ENCODE data around the gene BBS9.

Gene BBS9

GRCh38 chr7:33593611-33594010 is 464.2 kb downstream of the BBS9 start:
- no peak for TF ChIP-seq CTCF (IDR thresholded peaks at IDR 0.05)
- no peak for TF ChIP-seq ZFX (IDR thresholded peaks at IDR 0.05; ENCODE audit: borderline replicate concordance)
- H3K27ac ChIP-seq: no peak overlapping the region

- no peak overlapping the region for H3K27ac ChIP-seq
- TF ChIP-seq ZFX (IDR thresholded peaks at IDR 0.05; ENCODE audit: borderline replicate concordance): no peak
- TF ChIP-seq CTCF (IDR thresholded peaks at IDR 0.05): no peak
Measured at GRCh38 chr7:33596686-33597085, 467.3 kb downstream of the BBS9 start.

GRCh38 chr7:33597181-33597580 is 467.8 kb downstream of the BBS9 start:
- no peak for TF ChIP-seq ZFX (IDR thresholded peaks at IDR 0.05; ENCODE audit: borderline replicate concordance)
- TF ChIP-seq CTCF (IDR thresholded peaks at IDR 0.05): no peak
- H3K27ac ChIP-seq: no peak overlapping the region

GRCh38 chr7:33601101-33601500 is 471.7 kb downstream of the BBS9 start:
- H3K27ac ChIP-seq: no peak overlapping the region
- TF ChIP-seq CTCF (IDR thresholded peaks at IDR 0.05) (no peak), ZFX (IDR thresholded peaks at IDR 0.05; ENCODE audit: borderline replicate concordance) (no peak)

- no peak overlapping the region for H3K27ac ChIP-seq
- TF ChIP-seq ZFX (IDR thresholded peaks at IDR 0.05; ENCODE audit: borderline replicate concordance) (no peak), CTCF (IDR thresholded peaks at IDR 0.05) (no peak)
Measured at GRCh38 chr7:33601884-33602283, 472.5 kb downstream of the BBS9 start.

- TF ChIP-seq ZFX (IDR thresholded peaks at IDR 0.05; ENCODE audit: borderline replicate concordance) (no peak), CTCF (IDR thresholded peaks at IDR 0.05) (no peak)
Measured at GRCh38 chr7:33604056-33604455, 474.7 kb downstream of the BBS9 start.

GRCh38 chr7:33610918-33611317 is 481.6 kb downstream of the BBS9 start:
- no peak overlapping the region for H3K27ac ChIP-seq
- TF ChIP-seq CTCF (IDR thresholded peaks at IDR 0.05) (no peak), ZFX (IDR thresholded peaks at IDR 0.05; ENCODE audit: borderline replicate concordance) (no peak)

More at GRCh38 chr7:33604056-33604455, 474.7 kb downstream of the BBS9 start:
- no peak overlapping the region for H3K27ac ChIP-seq
